ELF-1 (cell line): ENCODE measurements around the gene NAPA.

Source experiments
- DNase-seq: peaks from one replicate; pipeline ENCODE4 v3.0.0-alpha.2; 2016; ENCODE audit warnings: low read depth, low spot score

The NAPA gene

DNA sequence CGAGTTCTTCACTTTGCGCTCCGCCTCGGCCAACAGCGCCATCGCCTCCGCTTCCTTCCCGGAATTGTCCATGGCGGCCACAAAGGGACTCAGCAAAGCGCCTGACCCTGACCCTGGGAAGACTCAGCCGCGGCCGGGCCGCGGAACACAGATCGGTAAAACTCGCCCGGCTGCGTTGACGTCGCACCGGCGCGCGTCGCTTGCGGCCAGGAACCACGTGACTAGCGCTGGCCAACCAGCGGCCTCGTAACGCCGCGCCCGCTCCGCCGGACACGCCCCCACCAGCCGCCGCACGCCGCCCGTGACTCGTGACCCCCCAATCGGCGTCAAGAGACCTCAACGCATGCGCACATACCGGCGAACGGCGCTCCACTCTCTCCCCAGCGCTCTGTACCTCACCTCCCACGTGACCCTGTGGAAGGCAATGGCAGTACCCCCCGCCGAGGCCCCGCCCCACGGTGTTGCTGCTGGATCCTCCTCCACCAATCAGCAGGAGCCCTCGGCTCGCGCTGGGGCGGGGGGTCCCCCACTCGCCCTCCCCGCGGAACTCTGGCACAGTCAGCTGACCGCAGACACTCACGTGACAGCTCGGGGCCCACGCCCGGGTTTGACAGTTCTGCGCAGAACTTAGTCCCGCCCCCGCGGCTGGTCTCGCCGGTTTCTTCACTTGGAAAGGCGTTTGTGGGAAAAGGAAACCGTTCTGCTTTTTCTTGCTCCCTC is at the start of gene NAPA:
Gene NAPA, minus strand, starts transcription at position 195 of the 720 bp plus-strand sequence. Its CDS starts 123 bp downstream, at position 72.
- peak; percentile 100 for DNase-seq

DNA sequence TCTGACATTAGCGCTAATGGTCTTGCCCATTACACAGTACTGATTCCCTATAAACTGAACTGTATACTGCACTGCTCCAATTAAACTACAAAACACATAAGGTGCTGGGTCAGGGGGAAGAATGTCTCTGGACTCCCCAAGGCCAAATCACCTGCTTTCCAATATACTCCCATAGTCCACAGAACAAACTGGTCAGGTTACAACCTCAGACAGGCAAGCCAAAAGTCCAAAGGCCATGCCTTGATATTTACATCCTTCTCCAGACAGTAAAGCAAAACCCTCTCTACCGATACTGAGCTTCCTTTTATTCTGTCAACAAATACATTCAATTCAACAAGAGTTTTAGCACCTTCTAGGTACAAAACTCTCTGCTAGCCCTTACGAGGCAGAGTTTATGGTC is 49.2 kb upstream of the NAPA start:
- DNase-seq: no peak

DNA sequence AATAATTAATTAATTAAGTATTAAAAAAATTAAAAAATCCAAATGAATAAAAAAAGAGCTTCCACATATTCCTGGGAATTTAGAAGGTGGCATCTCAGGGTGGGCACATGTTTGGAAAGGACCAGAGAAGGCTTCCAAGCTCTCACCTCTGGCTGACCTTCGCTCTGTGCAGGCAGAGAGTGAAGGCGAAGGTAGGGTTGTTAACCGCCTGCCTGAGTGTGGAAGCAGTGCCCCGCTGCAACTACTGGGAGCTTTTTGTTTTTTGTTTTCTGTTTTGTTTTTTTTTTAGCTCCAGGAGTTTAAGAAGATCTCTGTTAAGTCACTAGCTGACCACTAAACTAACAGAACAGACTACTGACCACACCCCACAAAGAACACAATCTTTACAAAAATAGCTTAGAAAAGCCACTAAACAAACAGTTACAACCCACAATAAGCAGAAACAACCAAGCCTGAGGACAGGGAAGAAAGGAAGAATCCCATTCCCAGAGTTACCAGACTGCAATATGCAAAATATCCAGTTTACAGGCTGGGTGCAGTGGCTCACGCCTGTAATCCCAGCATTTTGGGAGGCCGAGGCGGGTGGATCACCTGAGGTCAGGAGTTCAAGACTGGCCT is 46.7 kb upstream of the NAPA start:
- no peak for DNase-seq

DNA sequence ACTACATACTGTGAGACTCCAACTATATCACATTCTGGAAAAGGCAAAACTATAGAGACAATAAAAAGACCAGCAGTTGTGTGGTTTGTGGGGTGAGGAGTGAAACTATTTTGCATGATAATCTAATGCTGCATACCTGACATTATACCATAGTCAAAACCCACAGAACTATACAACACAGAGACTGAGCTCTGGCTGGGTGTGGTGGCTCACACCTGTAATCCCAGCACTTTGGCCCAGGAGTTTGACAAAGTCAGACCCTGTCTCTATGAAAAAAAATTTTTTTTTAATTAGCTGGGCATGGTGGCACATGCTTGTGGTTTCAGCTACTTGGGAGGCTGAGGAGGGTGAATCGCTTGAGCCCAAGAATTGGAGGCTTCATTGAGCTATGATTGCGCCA is 46.1 kb upstream of the NAPA start:
- DNase-seq: no peak

DNA sequence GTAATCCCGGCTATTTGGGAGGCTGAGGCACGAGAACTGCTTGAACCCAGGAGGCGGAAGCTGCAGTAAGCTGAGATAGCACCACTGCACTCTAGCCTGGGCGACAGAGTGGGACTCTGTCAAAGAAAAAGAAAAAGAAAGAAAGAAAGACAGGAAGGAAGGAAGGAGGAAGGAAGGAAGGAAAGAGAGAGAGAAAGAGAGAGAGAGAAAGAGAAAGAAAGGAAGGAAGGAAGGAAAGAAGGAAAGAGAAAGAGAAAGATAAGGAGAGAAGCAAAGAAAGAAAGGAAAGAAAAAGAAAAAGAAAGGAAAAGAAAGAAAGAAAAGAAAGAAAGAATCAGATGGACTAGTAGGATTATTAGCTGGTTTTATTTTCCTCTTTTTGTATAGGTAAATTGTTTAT is 35.3 kb upstream of the NAPA start:
- DNase-seq: no peak

DNA sequence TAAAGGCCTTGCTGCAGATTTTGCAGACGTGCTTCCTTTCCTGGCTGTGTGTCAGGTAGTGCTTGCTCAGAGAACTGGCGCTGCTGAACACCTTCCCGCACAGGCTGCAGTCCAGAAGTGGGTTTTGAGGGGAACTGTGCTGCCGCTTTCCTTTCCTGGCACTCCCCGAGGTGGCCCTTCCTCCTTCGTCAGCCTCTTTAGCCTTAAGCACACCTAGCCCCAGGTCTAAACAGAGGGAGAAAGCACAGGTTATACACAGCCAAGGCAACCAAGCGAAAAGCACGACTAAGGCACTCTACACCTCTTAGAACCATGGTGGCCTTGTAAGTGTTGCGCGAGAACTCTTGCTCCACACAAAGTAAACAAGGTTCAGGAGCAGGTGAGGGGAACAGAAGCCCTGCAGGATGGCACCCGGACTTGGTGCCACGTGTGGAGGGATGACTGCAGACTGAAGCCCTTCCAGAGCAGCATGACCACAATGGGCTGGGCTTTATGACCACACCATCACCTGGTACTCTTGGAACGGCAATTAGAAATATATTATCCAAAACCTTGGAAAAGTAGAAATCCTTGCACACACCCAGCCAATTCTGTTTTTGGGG is 34.5 kb upstream of the NAPA start:
- no peak for DNase-seq

DNA sequence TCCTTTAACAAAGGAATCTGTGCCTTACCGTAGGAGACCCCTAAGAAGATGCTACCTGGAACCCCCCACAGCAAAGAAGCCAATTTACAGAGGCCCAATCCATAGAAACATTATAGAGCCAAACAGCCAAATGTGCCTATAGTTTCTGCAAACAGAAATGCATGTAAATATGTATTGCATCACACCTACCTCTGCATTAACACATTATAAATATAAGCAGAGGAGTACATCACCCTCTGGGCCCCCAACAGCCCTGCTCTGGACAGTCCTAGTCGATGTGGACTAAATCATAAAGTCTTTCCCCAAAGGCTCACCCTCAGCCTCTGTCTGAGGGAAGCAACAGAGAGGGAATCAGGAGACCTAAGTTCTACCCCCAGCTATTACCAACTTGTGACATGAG is 32.3 kb upstream of the NAPA start:
- no peak for DNase-seq

DNA sequence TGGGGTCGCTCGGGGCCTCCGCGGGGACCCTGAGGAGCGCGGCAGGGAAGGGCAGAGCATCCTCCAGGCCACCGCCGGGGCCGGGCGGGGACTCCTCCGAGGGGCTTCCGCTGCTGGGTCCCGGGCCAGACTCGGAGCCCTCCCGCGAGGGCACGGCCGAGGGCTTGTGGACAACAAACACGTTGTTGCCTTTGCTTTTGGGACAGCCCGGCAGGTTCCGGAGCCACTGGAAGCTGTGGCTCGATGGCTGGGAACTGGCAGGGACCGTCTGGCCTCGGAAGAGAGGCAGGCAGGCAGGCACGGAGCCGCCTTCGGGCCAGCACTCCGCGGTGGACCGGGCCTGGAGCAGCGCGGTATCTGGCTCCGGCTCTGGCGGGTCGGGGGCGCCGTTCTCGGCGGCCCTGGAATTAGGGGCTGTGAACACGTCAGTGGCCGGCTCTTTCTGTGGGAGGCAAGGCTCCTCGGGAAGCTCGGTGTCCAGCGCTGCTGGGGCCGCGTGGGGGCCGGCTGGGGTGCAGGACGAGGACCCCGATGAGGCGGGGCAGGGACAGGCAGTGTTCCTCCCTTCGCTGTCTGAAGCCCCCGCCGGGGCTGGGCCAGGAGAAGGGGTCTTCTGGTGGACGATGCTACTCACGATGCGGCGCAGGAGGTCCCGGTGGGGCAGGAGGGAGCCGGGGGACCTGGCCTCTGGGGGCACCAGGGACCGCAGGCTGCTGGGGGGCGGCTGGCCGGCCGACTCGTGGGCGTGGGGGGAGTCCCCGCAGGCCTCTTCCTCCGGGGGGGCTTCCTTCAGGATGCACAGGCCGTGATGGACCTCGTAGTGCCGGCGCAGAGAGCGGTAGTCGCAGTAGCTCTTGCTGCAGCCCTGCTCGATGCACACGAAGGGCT is 30.4 kb upstream of the NAPA start:
- DNase-seq: no peak

DNA sequence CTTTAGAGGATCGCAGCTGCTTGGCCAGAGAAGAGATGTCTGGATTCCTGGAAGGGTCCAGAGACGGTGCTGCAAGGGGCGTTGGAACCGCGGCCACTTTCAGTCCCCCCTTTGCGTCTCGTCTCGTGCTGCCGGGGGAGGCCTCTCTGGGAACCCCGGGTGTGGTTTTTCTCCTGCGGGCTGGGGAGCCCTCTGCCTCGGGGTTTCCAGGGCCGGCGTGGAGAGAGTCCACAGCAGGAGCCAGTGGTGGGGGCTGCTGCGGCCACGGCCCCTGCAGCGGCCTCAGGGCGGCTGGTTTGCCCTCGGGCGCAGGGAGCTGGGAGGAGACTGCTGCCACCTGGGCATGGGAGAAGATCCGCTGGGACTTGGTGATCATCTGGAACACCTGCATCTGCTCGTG is 29.6 kb upstream of the NAPA start:
- no peak for DNase-seq

DNA sequence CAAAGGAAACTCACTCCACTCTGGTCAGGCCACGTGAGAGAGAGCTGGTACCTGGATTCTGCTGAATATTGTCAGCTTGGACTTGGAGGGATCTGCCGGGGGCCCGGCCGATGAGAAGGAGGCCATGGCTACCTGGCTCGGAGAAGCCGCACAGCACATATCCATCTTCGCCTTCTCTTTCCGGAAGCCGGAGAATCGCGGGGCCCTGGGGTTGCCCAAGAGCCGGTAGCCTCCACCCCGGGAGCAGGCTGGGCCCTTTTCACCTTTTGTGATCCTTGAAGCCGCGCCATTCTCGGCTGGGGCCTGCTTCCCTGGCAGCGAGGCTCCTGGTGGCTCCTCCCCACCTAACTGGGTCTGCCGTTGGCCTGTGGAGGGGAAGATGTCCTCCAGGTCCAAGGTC is 29.2 kb upstream of the NAPA start:
- DNase-seq: no peak

DNA sequence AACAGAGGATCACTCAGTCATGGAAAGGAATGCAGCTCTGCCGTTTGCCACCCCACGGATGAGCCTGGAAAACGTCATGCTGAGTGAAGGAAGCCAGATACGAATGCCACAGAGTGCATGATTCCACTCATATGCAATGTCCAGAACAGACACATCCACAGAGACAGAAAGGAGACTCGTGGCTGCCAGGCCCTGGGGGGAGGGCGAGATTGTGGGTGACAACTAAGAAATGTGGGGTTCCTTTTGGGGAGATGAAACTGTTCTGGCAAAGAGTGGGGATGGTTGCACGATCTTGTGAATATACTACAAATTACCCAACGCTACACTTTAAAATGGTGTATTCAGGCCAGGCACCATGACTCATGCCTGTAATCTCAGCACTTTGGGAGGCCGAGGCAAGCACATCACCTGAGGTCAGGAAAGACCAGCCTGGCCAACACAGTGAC is 27.2 kb upstream of the NAPA start:
- DNase-seq: peak; percentile 72

DNA sequence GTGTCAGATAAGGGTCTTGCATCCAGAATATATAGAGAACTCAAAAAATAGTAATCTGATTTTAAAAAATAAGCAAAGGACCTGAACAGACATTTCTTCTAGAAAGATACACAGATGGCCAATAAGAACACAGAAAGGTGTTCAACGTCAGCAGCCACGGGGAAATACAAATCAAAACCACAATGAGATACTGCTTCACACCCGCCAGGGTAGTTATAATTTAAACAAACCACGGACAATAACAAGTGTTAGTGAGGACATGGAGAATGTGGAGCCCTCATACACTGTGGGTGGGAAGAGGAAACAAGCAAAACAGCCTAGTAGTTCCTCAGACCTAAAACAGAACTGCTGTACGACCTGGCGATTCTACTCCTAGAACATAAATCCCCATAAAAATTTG is 26.7 kb upstream of the NAPA start:
- no peak for DNase-seq

DNA sequence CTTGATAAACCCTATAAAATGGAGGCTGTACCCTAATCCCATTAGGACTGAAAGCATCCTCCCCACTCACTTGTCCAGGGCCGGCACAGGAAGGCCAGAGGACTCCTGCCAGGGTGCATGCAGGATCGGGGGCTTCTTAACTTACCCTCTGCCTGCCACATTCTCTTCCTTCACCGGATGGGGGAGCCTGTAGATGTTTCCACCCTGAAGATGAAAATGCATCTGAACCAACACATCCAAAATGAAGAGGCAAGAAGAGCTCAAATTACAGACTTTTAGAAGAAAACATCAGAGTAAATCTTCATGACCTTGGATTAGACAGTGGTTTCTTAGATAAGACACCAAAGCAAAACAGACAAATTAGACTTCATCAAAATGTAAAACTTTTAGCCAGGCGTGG is 25.9 kb upstream of the NAPA start:
- no peak for DNase-seq

DNA sequence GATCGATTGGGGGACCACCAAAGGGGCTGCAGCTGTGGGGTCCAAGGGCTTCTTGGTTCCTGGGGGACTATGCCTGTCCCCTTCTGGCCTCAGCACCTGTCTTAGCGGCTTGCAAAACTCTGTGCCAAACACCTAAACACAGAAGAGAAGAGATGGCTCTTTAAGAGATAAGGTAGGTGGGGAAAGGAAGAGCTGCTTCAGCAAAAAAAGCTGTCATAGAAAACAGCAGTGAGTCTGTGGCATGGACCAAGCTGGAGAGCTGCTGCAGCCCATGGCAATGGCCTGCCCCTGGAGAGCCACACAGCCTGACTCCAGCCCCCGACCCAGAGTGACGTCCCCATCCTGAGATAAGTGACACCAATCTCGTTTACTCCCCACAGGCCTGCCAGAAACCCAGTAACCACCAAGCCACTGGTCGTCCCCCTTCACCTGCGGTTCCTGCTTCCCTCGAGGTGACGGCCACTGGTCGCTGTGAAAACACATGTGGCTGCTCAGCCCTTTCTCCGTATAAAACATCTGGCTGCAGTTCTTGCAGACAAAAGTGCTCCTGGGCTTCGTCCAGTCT is 25.0 kb upstream of the NAPA start:
- DNase-seq: no peak

DNA sequence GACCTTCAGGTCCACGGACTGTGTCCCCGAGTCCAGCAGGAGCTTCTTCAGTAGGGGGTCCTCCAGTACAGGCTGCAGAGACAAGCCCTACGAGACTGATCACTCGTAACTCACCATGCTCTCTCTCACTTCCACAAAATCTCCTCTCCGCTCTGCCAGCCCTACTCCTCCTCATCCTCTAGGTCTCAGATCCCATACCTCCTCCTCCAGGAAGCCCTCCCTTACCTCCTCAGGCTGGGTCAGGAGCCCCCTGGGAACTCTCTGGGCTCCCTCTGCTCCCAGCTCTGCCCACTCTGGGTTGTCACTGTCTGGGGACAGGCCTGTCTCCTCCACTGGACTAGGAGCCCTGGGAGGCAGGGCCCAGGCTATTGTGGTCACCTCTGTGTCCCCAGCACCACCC is 23.9 kb upstream of the NAPA start:
- DNase-seq: no peak

DNA sequence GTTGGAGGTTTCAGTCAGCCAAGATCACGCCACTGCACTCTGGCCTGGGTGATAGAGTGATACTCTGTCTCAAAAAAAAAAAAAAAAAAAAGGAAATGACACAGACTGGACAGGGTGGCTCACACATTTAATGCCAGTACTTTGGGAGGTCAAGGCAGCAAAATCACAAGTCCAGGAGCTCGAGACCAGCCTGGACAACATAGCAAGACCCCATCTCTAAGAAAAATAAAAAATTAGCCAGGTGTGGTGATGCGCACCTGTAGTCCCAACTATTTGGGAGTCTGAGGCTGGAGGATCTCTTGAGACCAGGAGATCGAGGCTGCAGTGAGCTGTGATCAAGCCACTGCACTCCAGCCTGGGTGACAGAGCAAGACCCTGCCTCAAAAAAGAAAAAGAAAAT is 22.6 kb upstream of the NAPA start:
- DNase-seq: no peak

DNA sequence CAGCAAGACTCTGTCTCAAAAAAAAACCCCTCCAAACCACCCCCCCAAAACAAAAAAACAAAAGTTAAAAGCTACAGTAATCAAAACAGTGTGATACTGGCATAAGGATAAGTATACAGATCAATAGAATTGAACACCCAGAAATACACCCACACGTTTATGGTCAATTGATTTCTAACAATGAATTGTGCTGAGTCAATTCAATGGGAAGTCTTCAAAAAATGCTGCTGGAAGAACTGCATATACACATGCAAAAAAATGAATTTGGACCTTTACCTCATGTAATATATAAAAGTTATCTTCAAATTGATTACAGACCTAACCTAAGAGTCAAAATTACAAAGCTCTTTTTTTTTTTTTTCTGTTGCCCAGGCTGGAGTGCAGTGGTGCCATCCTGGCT is 19.8 kb upstream of the NAPA start:
- no peak for DNase-seq

DNA sequence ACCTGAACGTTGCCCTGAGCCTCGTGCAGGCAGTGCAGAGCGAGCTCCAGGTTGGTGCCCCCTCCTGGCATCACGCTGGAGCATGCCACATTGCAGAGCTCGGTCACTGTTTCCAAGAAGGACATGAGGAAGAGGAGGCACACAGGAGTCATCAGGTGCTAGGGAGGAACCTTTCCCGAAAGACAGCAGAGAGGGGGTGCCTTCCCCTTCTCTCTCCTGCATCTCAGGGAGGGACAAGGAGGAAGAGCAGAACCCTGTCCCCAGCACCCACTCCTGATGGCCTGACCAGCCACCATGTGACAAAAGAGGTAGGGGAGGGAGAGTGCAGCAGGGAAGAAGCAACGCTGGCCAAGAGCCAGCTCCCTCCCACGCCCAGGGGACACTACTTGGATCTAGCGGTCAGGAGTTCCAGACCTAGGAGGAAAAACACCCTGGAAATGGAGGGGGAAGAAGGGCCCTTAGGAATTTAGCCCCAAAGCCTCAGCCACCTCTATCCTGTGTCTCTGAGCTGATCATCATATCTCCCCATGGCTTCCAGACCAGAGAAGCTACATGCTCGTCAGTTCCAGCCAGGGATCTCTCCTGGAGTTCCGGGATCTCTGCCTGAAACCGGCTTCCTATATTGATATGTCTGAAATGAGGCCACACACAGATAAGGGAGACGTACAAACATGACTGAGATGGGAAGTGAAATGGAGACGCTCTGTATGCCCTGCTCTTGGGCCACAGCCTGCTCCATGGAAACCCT is 17.0 kb upstream of the NAPA start:
- DNase-seq: no peak

DNA sequence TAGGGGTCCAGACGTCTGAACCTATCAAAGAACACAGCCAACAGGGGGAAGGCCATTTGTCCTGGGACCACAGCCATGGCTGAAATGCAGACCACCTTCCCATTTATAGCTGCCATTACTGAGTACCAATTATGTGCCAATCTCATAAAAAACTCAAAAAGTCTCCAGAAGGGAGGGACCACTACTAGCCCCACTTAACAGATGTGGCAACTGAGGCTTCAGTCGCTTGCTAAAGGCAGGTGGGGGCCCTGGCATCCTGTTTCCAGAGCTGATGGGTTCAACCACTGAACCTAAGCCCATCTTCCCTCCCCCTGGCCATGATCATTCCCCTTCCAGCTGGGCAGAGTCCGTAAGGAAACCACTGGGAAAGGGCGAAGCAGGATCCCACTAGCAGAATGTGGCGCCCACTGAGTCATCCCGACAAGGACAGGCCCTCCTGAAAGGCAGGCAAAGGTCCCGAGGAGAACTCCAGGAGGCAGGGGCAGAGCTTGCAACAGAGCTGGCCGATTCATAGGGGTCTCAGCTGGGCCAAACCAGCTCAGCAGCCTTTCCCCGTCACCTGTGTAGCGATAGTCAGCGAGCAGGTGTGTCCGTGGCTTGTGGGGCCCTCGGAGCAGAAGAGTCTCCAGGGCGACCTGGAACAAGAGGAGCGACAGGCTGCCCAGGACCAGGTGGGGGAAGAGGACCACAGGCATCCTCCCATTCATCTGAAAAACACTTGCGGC is 14.3 kb upstream of the NAPA start:
- DNase-seq: no peak

DNA sequence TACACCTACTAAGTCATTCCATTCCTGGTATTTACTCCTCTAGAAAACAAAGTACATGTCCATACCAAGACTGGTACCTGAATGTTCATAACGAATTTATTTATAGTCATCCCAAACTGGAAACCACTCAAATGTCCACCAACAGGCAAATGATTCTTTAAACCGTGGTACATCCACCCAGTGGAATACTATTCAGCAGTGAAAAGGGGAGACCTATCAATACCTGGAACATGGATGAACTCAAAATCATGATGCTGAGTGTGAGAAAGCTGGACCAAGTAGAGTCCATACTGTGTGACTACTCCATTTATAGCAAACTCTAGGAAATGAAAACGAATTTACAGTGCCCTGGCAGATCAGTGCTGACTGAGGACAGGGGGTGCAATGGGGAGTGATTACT is 11.9 kb upstream of the NAPA start:
- DNase-seq: no peak
